GM23338 (cell line): ENCODE results near the gene USP6.

Source experiments
- CREB1 ChIP-seq: fragments of 250-450 bp; sonication (Bioruptor Pico); IDR thresholded peaks from 2 replicates; pipeline ENCODE4 v1.5.0; 2020; ENCODE audit warnings: low read depth, mild to moderate bottlenecking, moderate library complexity
- CTCF ChIP-seq, 2 experiments: fragments of 200-600 bp in 1 of 2; sonication (generic) in 1 of 2; conservative IDR thresholded peaks; 2 replicates each; pipeline versions ENCODE4 v1.5.1 to v1.6.1; 2016 to 2017; ENCODE audit warnings: antibody characterized with exemption in 2 of 2, low read depth in 2 of 2, mild to moderate bottlenecking in 2 of 2, moderate library complexity in 1 of 2
- EZH2 ChIP-seq: fragments of 200-600 bp; sonication (generic); IDR thresholded peaks from one replicate; pipeline ENCODE4 v1.8.0; 2017; ENCODE audit warnings: antibody characterized with exemption, mild to moderate bottlenecking, low read depth; ENCODE audit not compliant: unreplicated experiment
- EZH2phosphoT487 ChIP-seq: fragments of 200-600 bp; sonication (generic); IDR thresholded peaks from one replicate; pipeline ENCODE4 v1.8.1; 2018; ENCODE audit warnings: antibody characterized with exemption; ENCODE audit not compliant: unreplicated experiment
- JUNB ChIP-seq: IDR thresholded peaks from one replicate; pipeline ENCODE4 v1.6.1; 2016; ENCODE audit warnings: antibody characterized with exemption; ENCODE audit not compliant: unreplicated experiment
- POLR2AphosphoS5 ChIP-seq: IDR thresholded peaks from 2 replicates; pipeline ENCODE4 v1.6.1; 2016; ENCODE audit warnings: antibody characterized with exemption, low read depth
- REST ChIP-seq: IDR thresholded peaks from one replicate; pipeline ENCODE4 v1.6.1; 2018; ENCODE audit warnings: antibody characterized with exemption; ENCODE audit not compliant: unreplicated experiment

- TF ChIP-seq REST = no peak
- TF ChIP-seq CTCF (conservative IDR thresholded peaks at IDR 0.05; ENCODE audit: low read depth in 2 of 2) = no peak
- no peak for TF ChIP-seq POLR2AphosphoS5
- no peak for TF ChIP-seq EZH2
- TF ChIP-seq CREB1 = no peak
- no peak for TF ChIP-seq EZH2phosphoT487
- TF ChIP-seq JUNB = no peak
Observed at GRCh38 chr17:5201011-5201410, 85.2 kb downstream of the USP6 start.
